Effector CD8-positive, alpha-beta T cell (primary cell): ENCODE data around the gene EMP1.
"Not testable (repeated sequence)": the region's sequence is repeated elsewhere in the genome, so short reads cannot be mapped to it uniquely, and the experiment has no call there.

Experiments used
- DNase-seq: peaks from one replicate; lab custom pipeline; 2025; lab: John Stamatoyannopoulos, UW

EMP1 gene

GRCh38 chr12:13257356-13257875, 60.9 kb downstream of the EMP1 start:
- no peak for DNase-seq

- no peak for DNase-seq
Measured at GRCh38 chr12:13258197-13258596, 61.7 kb downstream of the EMP1 start.

GRCh38 chr12:13258717-13259119, 62.2 kb downstream of the EMP1 start:
- DNase-seq: no peak

DNA sequence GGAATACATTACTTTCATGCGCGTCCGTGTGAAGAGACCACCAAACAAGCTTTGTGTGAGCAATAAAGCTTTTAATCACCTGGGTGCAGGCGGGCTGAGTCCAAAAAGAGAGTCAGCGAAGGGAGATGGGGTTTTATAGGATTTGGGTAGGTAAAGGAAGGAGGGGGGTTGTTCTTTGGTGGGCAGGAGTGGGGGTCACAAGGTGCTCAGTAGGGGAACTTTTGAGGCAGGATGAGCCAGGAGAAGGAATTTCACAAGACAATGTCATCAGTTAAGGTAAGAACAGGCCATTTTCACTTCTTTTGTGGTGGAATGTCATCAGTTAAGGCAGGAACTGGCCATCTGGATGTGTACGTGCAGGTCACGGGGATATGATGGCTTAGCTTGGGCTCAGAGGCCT, 63.1 kb downstream of the EMP1 start:
- DNase-seq: not testable (repeated sequence)

GRCh38 chr12:13267826-13268225, 71.3 kb downstream of the EMP1 start:
- DNase-seq: not testable (repeated sequence)

DNA sequence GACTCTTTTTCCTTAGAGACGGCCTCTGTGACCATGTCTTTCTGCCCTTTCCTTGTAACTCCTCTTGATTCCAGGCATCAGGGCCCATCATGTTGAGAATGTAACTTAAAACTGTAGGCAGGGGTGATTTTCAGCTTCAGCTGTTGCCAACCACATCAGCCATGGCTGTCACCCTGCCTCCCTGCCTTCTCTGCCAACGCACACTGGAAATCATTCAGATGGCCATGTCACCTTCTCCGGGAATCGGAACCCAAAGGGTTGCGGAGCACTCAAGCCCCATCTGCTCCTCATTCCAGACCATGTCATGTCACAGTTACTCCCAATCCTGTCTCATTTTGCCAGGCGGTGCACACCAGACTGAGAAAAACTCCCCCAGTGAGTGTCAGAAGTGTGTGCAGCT, 72.1 kb downstream of the EMP1 start:
- no peak for DNase-seq
